ENCODE measurements around the gene PACRG.

Gene PACRG

GRCh38 chr6:162699961-162700360, 27.8 kb upstream of the PACRG start:
- no peak overlapping the region for H3K4me3 ChIP-seq (ENCODE audit: low read length)
- no peak for TF ChIP-seq CTCF (IDR thresholded peaks at IDR 0.05; ENCODE audit: insufficient read depth, low read depth, low read length, missing control alignments)
- DNase-seq (ENCODE audit: low read depth) = no peak

DNA sequence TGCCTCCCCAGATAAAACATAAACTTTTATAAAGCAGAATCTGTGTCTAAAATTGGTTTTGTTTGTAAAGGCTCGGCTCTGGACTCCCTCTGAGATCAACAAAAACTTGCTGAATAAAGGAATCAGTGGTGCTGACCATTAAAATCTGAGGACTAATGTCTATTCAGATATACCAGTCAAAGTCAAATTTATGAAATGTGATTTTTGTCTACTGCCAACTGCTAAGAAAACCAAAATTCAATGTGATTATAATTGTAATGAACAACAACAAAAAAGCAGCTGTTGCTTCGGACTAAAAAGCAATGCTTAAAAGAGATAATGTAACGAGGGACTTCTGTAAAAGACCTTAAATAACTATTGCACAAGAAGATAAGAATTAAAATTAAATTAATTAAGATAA, 26.8 kb upstream of the PACRG start:
- TF ChIP-seq CTCF (IDR thresholded peaks at IDR 0.05; ENCODE audit: insufficient read depth, low read depth, low read length, missing control alignments) = no peak
- H3K4me3 ChIP-seq (ENCODE audit: low read length) = no peak overlapping the region
- no peak for DNase-seq (ENCODE audit: low read depth)

DNA sequence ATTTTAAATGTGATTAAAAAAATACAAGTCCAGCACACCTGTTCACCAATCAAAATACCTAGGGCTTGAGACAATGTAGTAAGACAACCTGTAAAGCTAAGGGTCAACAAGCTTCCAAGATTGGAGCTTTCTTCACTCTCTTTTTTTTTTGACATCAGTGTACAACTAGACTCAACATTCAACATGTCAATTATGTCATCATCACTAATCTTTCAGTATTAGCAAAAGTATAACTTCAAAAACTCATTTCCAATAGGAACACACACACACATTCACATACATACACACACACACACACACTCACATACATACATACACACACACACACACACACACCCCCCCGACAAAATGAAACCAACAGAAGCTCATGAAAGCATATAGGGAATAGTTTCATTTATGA, 26.2 kb upstream of the PACRG start:
- no peak for DNase-seq (ENCODE audit: low read depth)
- H3K4me3 ChIP-seq (ENCODE audit: low read length) = no peak overlapping the region
- no peak for TF ChIP-seq CTCF (IDR thresholded peaks at IDR 0.05; ENCODE audit: insufficient read depth, low read depth, low read length, missing control alignments)

DNA sequence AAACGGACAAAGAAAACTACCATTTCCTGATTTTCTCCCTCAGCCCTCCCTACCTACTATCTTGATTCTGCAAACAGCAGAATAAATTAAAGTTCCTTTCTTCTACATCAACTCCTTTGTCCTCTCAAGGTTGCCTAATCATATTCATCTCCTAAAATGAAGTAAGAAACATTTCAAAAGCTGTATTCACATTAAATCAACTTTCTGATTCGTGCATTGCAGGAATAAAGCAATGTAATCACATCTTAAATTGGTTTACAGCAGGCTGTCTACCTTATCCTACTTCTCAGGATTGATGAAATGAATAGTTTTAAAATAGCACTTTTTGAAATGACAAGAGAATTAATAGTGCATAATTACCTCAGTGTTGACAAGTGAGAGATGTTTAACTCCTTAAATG, 25.3 kb upstream of the PACRG start:
- no peak for DNase-seq (ENCODE audit: low read depth)
- H3K4me3 ChIP-seq (ENCODE audit: low read length) = no peak overlapping the region
- no peak for TF ChIP-seq CTCF (IDR thresholded peaks at IDR 0.05; ENCODE audit: insufficient read depth, low read depth, low read length, missing control alignments)

GRCh38 chr6:162704001-162704400, 23.8 kb upstream of the PACRG start:
- TF ChIP-seq CTCF (IDR thresholded peaks at IDR 0.05; ENCODE audit: insufficient read depth, low read depth, low read length, missing control alignments) = no peak
- no peak for DNase-seq (ENCODE audit: low read depth)
- no peak overlapping the region for H3K4me3 ChIP-seq (ENCODE audit: low read length)

- TF ChIP-seq CTCF (IDR thresholded peaks at IDR 0.05; ENCODE audit: insufficient read depth, low read depth, low read length, missing control alignments) = no peak
- DNase-seq (ENCODE audit: low read depth) = no peak
- H3K4me3 ChIP-seq (ENCODE audit: low read length) = no peak overlapping the region
These were observed 22.0 kb upstream of the PACRG start for GRCh38 chr6:162705736-162706135.

DNA sequence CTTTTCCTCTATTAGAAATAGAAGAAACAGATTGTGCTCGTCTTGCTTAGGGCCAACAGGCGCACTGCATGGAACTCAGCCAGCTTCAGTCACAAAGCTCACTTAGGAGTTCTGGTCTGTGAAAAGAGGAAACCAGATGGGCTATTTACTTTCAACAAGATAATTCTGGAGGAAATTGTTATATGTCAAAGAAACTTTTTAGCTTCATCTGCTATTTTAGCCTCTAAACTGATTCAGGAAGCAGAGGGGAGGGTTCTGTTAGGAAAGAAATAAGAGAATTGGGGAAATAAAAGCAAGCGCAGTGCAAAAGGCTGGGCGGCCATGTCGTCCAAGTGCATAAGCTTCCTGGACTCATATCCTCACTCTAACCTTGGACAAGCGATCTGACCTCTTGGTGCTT, 21.5 kb upstream of the PACRG start:
- no peak for DNase-seq (ENCODE audit: low read depth)
- no peak overlapping the region for H3K4me3 ChIP-seq (ENCODE audit: low read length)
- TF ChIP-seq CTCF (IDR thresholded peaks at IDR 0.05; ENCODE audit: insufficient read depth, low read depth, low read length, missing control alignments) = no peak
